Upper lobe of right lung (tissue), 1 donor: ENCODE measurements around the gene STARD7. TPM values are rescaled to one million over a fixed set of nuclear protein-coding genes. Genes with fewer than 3 reads are reported as not detected.
"Not testable (repeated sequence)": the region's sequence is repeated elsewhere in the genome, so short reads cannot be mapped to it uniquely, and the experiment has no call there.

Experiments
- ATAC-seq: fragments of 200-7000 bp; cut with Tn5 transposase; one replicate; pipeline ENCODE4 v1.9.1; 2020; ENCODE audit warnings: mild to moderate bottlenecking, moderate library complexity
- DNase-seq: peaks from one replicate; pipeline ENCODE4 v3.0.0-alpha.2; 2020
- H3K27ac ChIP-seq: fragments of 200-600 bp; one replicate; pipeline ENCODE4 v1.8.0; 2022
- H3K27me3 ChIP-seq: fragments of 200-600 bp; one replicate; pipeline ENCODE4 v1.8.0; 2022; ENCODE audit warnings: mild to moderate bottlenecking
- H3K36me3 ChIP-seq: fragments of 200-600 bp; one replicate; pipeline ENCODE4 v1.8.0; 2022
- H3K4me1 ChIP-seq: fragments of 200-600 bp; one replicate; pipeline ENCODE4 v1.8.0; 2022
- H3K4me3 ChIP-seq: fragments of 200-600 bp; one replicate; pipeline ENCODE4 v1.8.0; 2022; ENCODE audit warnings: mild to moderate bottlenecking
- H3K9me3 ChIP-seq: fragments of 200-600 bp; one replicate; pipeline ENCODE4 v1.8.0; 2022
- intact Hi-C: fragments of 100-400 bp; cut with DNase I; formaldehyde crosslinking; loops from one replicate; pipeline ENCODE4 v1.11.0; 2022
- total RNA-seq: library from RNA; stranded (reverse); fragmentation: NEBNext Ultra II Directional; extraction: Animal tissue kit (Norgen Biotek cat#: 25700); gene quantifications from one replicate; pipeline ENCODE4 v1.2.1, GENCODE V29; 2021
- TF ChIP-seq, protein P1 (sequence below): fragments of 200-600 bp; IDR thresholded peaks from one replicate; pipeline ENCODE4 v1.8.0; 2022; ENCODE audit warnings: antibody characterized with exemption
- donor health status: DM: no; HTN: yes; CAD: no; lungs with severe emphysema.

Gene STARD7
- total RNA-seq, 1 donor from 2014 or later: 156 TPM

- Histone ChIP-seq H3K4me1 (peaks cover 5% of the 10 kb centered on the region), H3K27ac (no peak overlapping the region), H3K4me3 (no peak overlapping the region), H3K27me3 (no peaks in the 10 kb centered on the region), H3K36me3 (no peaks in the 10 kb centered on the region), H3K9me3 (no peaks in the 10 kb centered on the region)
- TF ChIP-seq, protein P1, sequence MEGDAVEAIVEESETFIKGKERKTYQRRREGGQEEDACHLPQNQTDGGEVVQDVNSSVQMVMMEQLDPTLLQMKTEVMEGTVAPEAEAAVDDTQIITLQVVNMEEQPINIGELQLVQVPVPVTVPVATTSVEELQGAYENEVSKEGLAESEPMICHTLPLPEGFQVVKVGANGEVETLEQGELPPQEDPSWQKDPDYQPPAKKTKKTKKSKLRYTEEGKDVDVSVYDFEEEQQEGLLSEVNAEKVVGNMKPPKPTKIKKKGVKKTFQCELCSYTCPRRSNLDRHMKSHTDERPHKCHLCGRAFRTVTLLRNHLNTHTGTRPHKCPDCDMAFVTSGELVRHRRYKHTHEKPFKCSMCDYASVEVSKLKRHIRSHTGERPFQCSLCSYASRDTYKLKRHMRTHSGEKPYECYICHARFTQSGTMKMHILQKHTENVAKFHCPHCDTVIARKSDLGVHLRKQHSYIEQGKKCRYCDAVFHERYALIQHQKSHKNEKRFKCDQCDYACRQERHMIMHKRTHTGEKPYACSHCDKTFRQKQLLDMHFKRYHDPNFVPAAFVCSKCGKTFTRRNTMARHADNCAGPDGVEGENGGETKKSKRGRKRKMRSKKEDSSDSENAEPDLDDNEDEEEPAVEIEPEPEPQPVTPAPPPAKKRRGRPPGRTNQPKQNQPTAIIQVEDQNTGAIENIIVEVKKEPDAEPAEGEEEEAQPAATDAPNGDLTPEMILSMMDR: no peak
- intact Hi-C loops: no loop called here
- ATAC-seq (no peak), DNase-seq (no peak)
Observed at GRCh38 chr2:96236882-96237281, 28.3 kb upstream of the STARD7 start.

GRCh38 chr2:96233880-96234316 lies 25.3 kb upstream of the STARD7 start:
- DNase-seq: no peak
- Histone ChIP-seq H3K27ac (no peak overlapping the region), H3K36me3 (no peaks in the 10 kb centered on the region), H3K4me1 (no peaks in the 10 kb centered on the region), H3K9me3 (no peaks in the 10 kb centered on the region), H3K27me3 (no peaks in the 10 kb centered on the region), H3K4me3 (no peak overlapping the region)
- intact Hi-C loops: no loop called here
- peak; percentile 53 for ATAC-seq
- TF ChIP-seq, protein P1: no peak

GRCh38 chr2:96233436-96233835 lies 24.8 kb upstream of the STARD7 start:
- no peak for ATAC-seq

DNA sequence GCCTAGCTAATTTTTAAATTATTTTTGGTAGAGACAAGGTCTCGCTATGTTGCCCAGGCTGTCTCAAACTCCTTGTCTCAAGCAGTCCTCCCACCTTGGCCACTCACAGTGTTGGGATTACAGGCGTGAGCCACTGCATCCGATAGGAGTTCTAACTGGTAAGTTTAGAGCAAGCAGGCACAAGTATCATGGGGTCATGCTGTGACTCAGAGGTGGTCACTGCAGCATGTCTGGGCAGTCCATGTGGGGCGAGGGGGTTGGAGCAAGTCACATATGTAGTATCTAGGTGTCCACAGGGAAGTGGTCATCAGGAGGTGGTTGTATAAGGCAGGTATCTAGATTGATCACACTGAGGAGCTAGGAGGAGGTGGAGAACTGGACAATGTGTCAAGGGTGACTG lies 22.7 kb upstream of the STARD7 start:
- no peak for ATAC-seq
- peak; percentile 21 for DNase-seq
- Histone ChIP-seq H3K9me3 (no peaks in the 10 kb centered on the region), H3K36me3 (no peaks in the 10 kb centered on the region), H3K27ac (no peak overlapping the region), H3K4me1 (no peaks in the 10 kb centered on the region), H3K4me3 (no peak overlapping the region), H3K27me3 (no peaks in the 10 kb centered on the region)
- intact Hi-C loops: no loop called here
- TF ChIP-seq, protein P1: no peak

More at GRCh38 chr2:96233436-96233835, 24.8 kb upstream of the STARD7 start:
- no peaks in the 10 kb centered on the region for H3K27me3 ChIP-seq
- intact Hi-C loops: no loop called here
- DNase-seq: no peak
- no peak overlapping the region for H3K27ac ChIP-seq
- H3K9me3 ChIP-seq: no peaks in the 10 kb centered on the region
- TF ChIP-seq, protein P1: no peak
- no peaks in the 10 kb centered on the region for H3K4me1 ChIP-seq
- no peak overlapping the region for H3K4me3 ChIP-seq
- H3K36me3 ChIP-seq: no peaks in the 10 kb centered on the region

GRCh38 chr2:96225016-96225533 lies 16.4 kb upstream of the STARD7 start:
- Histone ChIP-seq H3K4me1 (no peaks in the 10 kb centered on the region), H3K27me3 (no peaks in the 10 kb centered on the region), H3K36me3 (no peaks in the 10 kb centered on the region), H3K27ac (peak overlapping the region; percentile 7), H3K9me3 (no peaks in the 10 kb centered on the region), H3K4me3 (no peak overlapping the region)
- ATAC-seq (peak; percentile 91), DNase-seq (no peak)
- intact Hi-C loops: no loop called here
- TF ChIP-seq, protein P1: no peak

DNA sequence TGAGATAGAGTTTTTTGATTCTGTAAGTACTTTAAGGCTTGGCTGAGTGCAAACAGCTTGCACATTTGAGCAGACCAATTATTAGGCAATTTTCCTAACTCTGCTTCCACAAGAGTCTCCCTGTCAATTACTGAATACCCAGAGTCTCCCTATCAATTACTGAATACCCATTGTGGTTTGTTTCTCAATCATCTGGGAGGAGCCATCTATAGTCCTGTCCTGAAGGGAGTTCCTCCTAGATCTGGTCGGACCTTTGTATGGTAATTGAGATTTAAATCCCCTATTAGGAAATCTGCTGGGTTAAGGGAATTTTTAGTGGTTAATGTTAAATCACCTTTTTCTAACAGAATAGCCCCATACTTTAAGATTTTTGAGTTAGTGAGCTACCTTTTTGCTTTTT lies 12.5 kb upstream of the STARD7 start:
- H3K27me3 ChIP-seq, H3K4me3 ChIP-seq, H3K27ac ChIP-seq, H3K4me1 ChIP-seq, ATAC-seq, H3K36me3 ChIP-seq, H3K9me3 ChIP-seq, DNase-seq, intact Hi-C loops: not testable (repeated sequence)

- ATAC-seq, DNase-seq, H3K27ac ChIP-seq, intact Hi-C loops, H3K36me3 ChIP-seq, H3K9me3 ChIP-seq, H3K4me1 ChIP-seq, H3K4me3 ChIP-seq, H3K27me3 ChIP-seq: not testable (repeated sequence)
Observed at GRCh38 chr2:96219959-96220358, 11.3 kb upstream of the STARD7 start.
